ENCODE results near the gene TIAM2.

The TIAM2 gene

DNA sequence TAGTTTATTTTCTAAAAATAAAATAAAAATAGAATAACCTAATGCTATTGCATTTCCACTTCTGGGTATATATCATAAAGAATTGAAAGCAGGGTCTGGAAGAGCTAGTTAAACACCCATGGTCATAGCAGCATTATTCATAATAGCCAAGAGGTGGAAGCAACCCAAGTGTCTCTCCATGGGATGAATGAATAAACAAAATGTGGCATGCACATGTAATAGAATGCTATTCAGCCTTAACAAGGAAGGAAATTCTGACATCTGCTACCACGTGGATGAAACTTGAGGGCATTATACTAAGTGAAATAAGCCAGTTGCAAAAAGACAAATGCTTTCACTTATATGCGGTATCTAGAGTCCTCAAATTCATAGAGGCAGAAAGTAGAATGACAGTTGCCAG is 130.8 kb downstream of the TIAM2 start:
- peaks cover 13% of the 10 kb centered on the region for H3K27me3 ChIP-seq
- TF ChIP-seq, protein P1, sequence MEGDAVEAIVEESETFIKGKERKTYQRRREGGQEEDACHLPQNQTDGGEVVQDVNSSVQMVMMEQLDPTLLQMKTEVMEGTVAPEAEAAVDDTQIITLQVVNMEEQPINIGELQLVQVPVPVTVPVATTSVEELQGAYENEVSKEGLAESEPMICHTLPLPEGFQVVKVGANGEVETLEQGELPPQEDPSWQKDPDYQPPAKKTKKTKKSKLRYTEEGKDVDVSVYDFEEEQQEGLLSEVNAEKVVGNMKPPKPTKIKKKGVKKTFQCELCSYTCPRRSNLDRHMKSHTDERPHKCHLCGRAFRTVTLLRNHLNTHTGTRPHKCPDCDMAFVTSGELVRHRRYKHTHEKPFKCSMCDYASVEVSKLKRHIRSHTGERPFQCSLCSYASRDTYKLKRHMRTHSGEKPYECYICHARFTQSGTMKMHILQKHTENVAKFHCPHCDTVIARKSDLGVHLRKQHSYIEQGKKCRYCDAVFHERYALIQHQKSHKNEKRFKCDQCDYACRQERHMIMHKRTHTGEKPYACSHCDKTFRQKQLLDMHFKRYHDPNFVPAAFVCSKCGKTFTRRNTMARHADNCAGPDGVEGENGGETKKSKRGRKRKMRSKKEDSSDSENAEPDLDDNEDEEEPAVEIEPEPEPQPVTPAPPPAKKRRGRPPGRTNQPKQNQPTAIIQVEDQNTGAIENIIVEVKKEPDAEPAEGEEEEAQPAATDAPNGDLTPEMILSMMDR (IDR thresholded peaks at IDR 0.05): no peak
- no peak overlapping the region for H3K4me3 ChIP-seq (ENCODE audit: low read depth in 1 of 2, low read length in 1 of 2)
- H3K9me3 ChIP-seq: no peaks in the 10 kb centered on the region
- H3K36me3 ChIP-seq: no peaks in the 10 kb centered on the region
- H3K4me1 ChIP-seq (ENCODE audit: control insufficient read depth in 1 of 2, insufficient read depth in 1 of 2, low read depth in 1 of 2, low read length in 1 of 2): no peaks in the 10 kb centered on the region
- H3K27ac ChIP-seq: no peak overlapping the region

DNA sequence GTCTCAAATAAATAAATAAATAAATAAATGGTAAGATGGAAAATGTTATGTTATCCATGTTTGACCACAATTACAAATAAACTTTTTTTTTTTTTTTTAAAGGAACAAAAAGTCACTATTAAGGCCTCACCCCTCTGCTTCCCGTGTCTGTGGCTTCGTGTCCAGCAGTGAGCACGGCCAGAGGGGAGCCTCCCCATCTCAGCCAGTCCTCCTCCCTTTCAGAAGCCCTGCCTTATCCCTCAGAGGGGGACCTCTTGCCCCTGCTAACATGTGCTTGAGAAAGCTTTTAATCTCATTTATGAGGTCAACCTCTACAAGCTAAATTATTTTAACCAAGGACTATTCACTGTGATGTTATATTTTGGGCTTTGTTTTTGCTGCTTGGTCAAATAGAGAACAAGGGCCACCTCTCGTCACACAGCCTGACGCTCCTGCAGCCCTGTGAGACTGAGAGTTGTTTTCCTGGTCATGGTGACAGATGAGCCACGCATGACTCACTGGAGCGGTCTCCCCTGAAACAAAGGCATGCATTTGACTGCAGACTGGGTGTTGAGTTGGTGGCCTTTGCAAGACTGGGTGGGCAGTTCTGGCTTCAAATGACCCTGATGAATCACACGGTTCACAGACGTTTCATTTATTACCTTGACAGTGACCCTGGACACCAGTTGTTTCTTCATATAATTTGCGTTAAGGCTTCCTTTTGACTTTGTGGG is 131.8 kb downstream of the TIAM2 start:
- TF ChIP-seq, protein P1 (IDR thresholded peaks at IDR 0.05): no peak
- Histone ChIP-seq H3K4me1 (ENCODE audit: control insufficient read depth in 1 of 2, insufficient read depth in 1 of 2, low read depth in 1 of 2, low read length in 1 of 2) (no peaks in the 10 kb centered on the region), H3K9me3 (no peaks in the 10 kb centered on the region), H3K36me3 (no peaks in the 10 kb centered on the region), H3K4me3 (ENCODE audit: low read depth in 1 of 2, low read length in 1 of 2) (no peak overlapping the region), H3K27ac (no peak overlapping the region), H3K27me3 (peaks cover 4% of the 10 kb centered on the region)

GRCh38 chr6:155128977-155129376 is 133.9 kb downstream of the TIAM2 start:
- no peak overlapping the region for H3K4me3 ChIP-seq (ENCODE audit: low read depth in 1 of 2, low read length in 1 of 2)
- no peaks in the 10 kb centered on the region for H3K27me3 ChIP-seq
- no peaks in the 10 kb centered on the region for H3K36me3 ChIP-seq
- TF ChIP-seq, protein P1 (IDR thresholded peaks at IDR 0.05): no peak
- H3K4me1 ChIP-seq (ENCODE audit: control insufficient read depth in 1 of 2, insufficient read depth in 1 of 2, low read depth in 1 of 2, low read length in 1 of 2): no peaks in the 10 kb centered on the region
- H3K9me3 ChIP-seq: no peaks in the 10 kb centered on the region
- no peak overlapping the region for H3K27ac ChIP-seq

DNA sequence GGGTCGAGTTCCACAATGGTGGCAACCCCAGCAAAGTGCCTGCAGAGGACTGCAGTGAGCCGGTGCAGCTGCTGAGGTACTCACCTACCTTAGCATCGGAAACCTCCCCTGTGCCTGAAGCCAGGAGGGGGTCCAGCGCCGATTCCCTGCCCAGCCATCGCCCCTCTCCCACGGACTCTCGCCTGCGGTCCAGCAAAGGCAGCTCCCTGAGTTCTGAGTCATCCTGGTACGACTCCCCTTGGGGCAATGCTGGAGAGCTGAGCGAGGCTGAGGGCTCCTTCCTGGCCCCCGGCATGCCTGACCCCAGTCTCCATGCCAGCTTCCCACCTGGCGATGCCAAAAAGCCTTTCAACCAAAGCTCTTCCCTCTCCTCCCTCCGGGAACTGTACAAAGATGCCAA is 134.6 kb downstream of the TIAM2 start:
- H3K27ac ChIP-seq: no peak overlapping the region

DNA sequence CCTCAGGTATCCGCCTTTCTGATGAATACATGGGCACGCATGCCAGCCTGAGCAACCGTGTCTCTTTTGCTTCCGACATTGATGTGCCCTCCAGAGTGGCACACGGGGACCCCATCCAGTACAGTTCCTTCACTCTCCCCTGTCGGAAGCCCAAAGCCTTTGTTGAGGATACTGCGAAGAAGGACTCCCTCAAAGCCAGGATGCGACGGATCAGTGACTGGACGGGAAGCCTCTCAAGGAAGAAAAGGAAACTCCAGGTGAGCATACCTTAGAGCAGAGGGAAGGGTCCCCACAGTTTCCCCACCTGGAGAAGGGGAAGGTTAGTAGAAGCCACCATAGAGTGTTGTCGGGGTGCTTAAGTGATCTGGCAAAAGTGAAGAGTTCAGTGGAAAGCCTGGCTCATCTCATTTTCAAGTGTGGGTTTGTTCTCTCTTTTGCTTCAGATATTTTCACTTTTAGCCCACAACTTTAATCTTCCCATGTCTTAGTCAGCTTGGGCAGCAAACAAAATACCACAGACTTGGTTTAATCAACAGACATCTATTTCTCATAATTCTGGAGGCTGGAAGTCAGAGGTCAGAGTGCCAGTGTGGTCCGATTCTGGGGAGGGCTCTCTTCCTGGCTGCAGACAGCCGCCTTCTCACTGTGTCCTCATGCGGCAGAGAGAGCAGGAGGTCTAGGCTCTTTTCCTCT is 135.2 kb downstream of the TIAM2 start:
- no peaks in the 10 kb centered on the region for H3K36me3 ChIP-seq
- no peak overlapping the region for H3K4me3 ChIP-seq (ENCODE audit: low read depth in 1 of 2, low read length in 1 of 2)
- no peak overlapping the region for H3K27ac ChIP-seq
- TF ChIP-seq, protein P1 (IDR thresholded peaks at IDR 0.05): no peak
- no peaks in the 10 kb centered on the region for H3K4me1 ChIP-seq (ENCODE audit: control insufficient read depth in 1 of 2, insufficient read depth in 1 of 2, low read depth in 1 of 2, low read length in 1 of 2)
- H3K27me3 ChIP-seq: no peaks in the 10 kb centered on the region
- H3K9me3 ChIP-seq: no peaks in the 10 kb centered on the region

More for the DNA sequence above, 134.6 kb downstream of the TIAM2 start:
- H3K27me3 ChIP-seq: no peaks in the 10 kb centered on the region
- H3K4me3 ChIP-seq (ENCODE audit: low read depth in 1 of 2, low read length in 1 of 2): no peak overlapping the region
- no peaks in the 10 kb centered on the region for H3K9me3 ChIP-seq
- H3K4me1 ChIP-seq (ENCODE audit: control insufficient read depth in 1 of 2, insufficient read depth in 1 of 2, low read depth in 1 of 2, low read length in 1 of 2): no peaks in the 10 kb centered on the region
- no peaks in the 10 kb centered on the region for H3K36me3 ChIP-seq
- TF ChIP-seq, protein P1 (IDR thresholded peaks at IDR 0.05): no peak

Measured in neutrophil (primary cell).